AG09319 (cell line): Measurements from ENCODE around the gene RBFA.
"Not testable (repeated sequence)": the region's sequence is repeated elsewhere in the genome, so short reads cannot be mapped to it uniquely, and the experiment has no call there.

Source experiments
- DNase-seq: peaks from one replicate; pipeline ENCODE4 v3.0.0-alpha.2; 2010; ENCODE audit warnings: low read depth; ENCODE audit errors: extremely low read depth
- CTCF ChIP-seq: IDR thresholded peaks from 2 replicates; pipeline ENCODE4 v1.5.1; 2011; ENCODE audit warnings: low read depth, mild to moderate bottlenecking, inconsistent platforms, low read length, moderate library complexity

Gene RBFA

GRCh38 chr18:80009661-80010550 lies 24.3 kb upstream of the RBFA start:
- peak; percentile 86 for DNase-seq
- no peak for TF ChIP-seq CTCF

- DNase-seq: no peak
- no peak for TF ChIP-seq CTCF
Measured at GRCh38 chr18:80010551-80010906, 23.7 kb upstream of the RBFA start.

- DNase-seq: not testable (repeated sequence)
Measured at GRCh38 chr18:80011496-80012137, 22.6 kb upstream of the RBFA start.

- TF ChIP-seq CTCF: no peak
- DNase-seq: no peak
Measured at GRCh38 chr18:80012714-80013113, 21.5 kb upstream of the RBFA start.

GRCh38 chr18:80022613-80023012 lies 11.6 kb upstream of the RBFA start:
- no peak for DNase-seq

GRCh38 chr18:80023173-80023572 lies 11.1 kb upstream of the RBFA start:
- no peak for DNase-seq
- no peak; the same call in 1 of the 2 replicates for TF ChIP-seq CTCF

More at GRCh38 chr18:80022613-80023012, 11.6 kb upstream of the RBFA start:
- TF ChIP-seq CTCF: no peak

- no peak for TF ChIP-seq CTCF
Measured at GRCh38 chr18:80026363-80026762, 7.9 kb upstream of the RBFA start.

More at GRCh38 chr18:80026363-80026762, 7.9 kb upstream of the RBFA start:
- no peak for DNase-seq
